A549 (cell line): ENCODE measurements around the gene PLS3.
A peak's percentile ranks its signal among the peaks of the same experiment; 100 is the strongest.

Source experiments
- EP300 ChIP-seq, 2 experiments: fragments of >200 bp; sonication (Bioruptor Twin); formaldehyde crosslinking; IDR thresholded peaks; 2 replicates in 1 of 2; 3 replicates in 1 of 2; pipeline ENCODE4 v1.6.1; 2016 to 2017
- FOSB ChIP-seq: fragments of 250-450 bp; sonication (Bioruptor Pico); IDR thresholded peaks from 2 replicates; pipeline ENCODE4 v1.5.0; 2020; ENCODE audit warnings: mild to moderate bottlenecking, moderate library complexity
- KDM1A ChIP-seq: fragments of 200-600 bp; sonication (generic); IDR thresholded peaks from 2 replicates; pipeline ENCODE4 v1.6.1; 2016; ENCODE audit warnings: low read depth, mild to moderate bottlenecking
- MAFK ChIP-seq: fragments of 450-650 bp; IDR thresholded peaks from 2 replicates; pipeline ENCODE4 v1.6.1; 2014; ENCODE audit not compliant: partially characterized antibody
- MYC ChIP-seq: IDR thresholded peaks from 2 replicates; pipeline ENCODE4 v1.6.1; 2012; ENCODE audit warnings: mild to moderate bottlenecking, inconsistent platforms, low read length, improper control_type of control experiment, borderline replicate concordance
- POLR2A ChIP-seq: IDR thresholded peaks from 2 replicates; pipeline ENCODE4 v1.6.1; 2012; ENCODE audit warnings: mild to moderate bottlenecking, low read length
- RFX5 ChIP-seq: fragments of 450-650 bp; IDR thresholded peaks from 2 replicates; pipeline ENCODE4 v1.7.1; 2014; ENCODE audit warnings: antibody characterized with exemption, mild to moderate bottlenecking, moderate library complexity
- TF ChIP-seq, protein P1 (sequence below): fragments of >200 bp; sonication (Bioruptor Twin); formaldehyde crosslinking; IDR thresholded peaks from 3 replicates; pipeline ENCODE4 v1.5.1; 2016
- TF ChIP-seq, protein P2 (sequence below): fragments of 450-650 bp; IDR thresholded peaks from 2 replicates; pipeline ENCODE4 v1.6.1; 2014; ENCODE audit warnings: antibody characterized with exemption

DNA sequence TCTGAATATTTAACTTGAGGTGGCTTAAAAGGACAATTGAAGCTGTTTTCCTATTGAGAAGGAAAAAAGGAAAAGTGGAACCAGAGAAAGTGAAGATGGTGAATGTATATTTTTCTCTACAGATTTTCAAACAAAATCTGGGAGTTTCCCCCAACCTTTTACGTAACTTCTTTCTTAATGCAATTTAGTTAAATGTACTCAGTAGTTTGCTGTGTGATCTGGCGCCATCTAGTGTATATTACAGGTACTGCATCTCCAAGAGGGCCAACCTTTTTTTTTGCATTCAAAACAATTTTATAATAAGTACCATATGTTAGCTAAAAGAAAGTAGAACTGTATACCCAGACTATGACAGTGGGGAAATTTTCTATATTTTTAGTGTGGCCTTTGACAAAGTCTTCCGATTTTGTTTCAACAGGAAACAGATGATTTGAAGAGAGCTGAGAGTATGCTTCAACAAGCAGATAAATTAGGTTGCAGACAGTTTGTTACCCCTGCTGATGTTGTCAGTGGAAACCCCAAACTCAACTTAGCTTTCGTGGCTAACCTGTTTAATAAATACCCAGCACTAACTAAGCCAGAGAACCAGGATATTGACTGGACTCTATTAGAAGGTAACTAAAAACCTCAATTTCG, 82.0 kb downstream of the PLS3 start:
- TF ChIP-seq, protein P1, sequence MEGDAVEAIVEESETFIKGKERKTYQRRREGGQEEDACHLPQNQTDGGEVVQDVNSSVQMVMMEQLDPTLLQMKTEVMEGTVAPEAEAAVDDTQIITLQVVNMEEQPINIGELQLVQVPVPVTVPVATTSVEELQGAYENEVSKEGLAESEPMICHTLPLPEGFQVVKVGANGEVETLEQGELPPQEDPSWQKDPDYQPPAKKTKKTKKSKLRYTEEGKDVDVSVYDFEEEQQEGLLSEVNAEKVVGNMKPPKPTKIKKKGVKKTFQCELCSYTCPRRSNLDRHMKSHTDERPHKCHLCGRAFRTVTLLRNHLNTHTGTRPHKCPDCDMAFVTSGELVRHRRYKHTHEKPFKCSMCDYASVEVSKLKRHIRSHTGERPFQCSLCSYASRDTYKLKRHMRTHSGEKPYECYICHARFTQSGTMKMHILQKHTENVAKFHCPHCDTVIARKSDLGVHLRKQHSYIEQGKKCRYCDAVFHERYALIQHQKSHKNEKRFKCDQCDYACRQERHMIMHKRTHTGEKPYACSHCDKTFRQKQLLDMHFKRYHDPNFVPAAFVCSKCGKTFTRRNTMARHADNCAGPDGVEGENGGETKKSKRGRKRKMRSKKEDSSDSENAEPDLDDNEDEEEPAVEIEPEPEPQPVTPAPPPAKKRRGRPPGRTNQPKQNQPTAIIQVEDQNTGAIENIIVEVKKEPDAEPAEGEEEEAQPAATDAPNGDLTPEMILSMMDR = peak; percentile 76
- TF ChIP-seq, protein P2, sequence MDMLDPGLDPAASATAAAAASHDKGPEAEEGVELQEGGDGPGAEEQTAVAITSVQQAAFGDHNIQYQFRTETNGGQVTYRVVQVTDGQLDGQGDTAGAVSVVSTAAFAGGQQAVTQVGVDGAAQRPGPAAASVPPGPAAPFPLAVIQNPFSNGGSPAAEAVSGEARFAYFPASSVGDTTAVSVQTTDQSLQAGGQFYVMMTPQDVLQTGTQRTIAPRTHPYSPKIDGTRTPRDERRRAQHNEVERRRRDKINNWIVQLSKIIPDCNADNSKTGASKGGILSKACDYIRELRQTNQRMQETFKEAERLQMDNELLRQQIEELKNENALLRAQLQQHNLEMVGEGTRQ = no peak
- no peak for TF ChIP-seq POLR2A
- no peak for TF ChIP-seq KDM1A
- no peak for TF ChIP-seq MYC
- TF ChIP-seq EP300 (IDR thresholded peaks at IDR 0.05) = no peak
- TF ChIP-seq MAFK = no peak
- no peak for TF ChIP-seq FOSB (CRISPR knock-in tag)
- TF ChIP-seq RFX5 = no peak
